ENCODE measurements around the gene NBPF9. TPM values are rescaled to one million over a fixed set of nuclear protein-coding genes. Genes with fewer than 3 reads are reported as not detected.
"Not testable (repeated sequence)": the region's sequence is repeated elsewhere in the genome, so short reads cannot be mapped to it uniquely, and the experiment has no call there.

NBPF9 gene
- total and polyA plus RNA-seq, 2 experiments from 2014 or later: 12.0 to 13.6 TPM

DNA sequence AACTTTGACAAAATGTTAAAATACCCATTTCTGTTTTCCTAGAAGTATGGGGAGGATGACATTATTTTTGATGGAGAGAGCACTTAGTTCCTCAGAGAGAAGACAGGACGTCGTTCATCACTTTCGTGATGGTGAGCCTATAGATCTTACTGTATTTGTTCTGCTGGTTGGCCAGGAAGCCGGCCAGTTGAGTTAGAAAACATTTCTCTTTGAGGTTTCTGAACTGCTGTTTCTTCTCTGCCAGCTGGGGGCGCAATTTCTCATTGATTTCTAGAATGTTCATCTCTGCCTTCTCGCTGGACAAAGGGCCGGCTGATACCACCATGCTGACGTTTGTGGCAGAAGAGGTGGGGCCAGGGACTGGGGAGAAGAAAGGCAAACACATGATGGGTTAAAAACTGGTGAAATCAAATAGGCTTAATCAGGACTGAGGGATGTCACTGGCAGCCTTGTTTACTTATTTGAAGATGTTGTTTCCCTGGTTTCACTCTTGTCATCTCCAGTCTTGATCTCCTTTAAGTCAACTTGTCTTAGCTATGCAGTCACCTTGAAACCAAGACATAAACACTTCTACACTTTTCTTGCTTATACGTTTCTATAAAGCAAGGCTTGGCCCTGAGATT lies 27.7 kb downstream of the NBPF9 start:
- H3K4me3 ChIP-seq; H3K9me3 ChIP-seq (ENCODE audit: low read depth); H3K27me3 ChIP-seq; DNase-seq (ENCODE audit: low read depth in 1 of 2, low spot score in 1 of 2); H3K36me3 ChIP-seq; H3K27ac ChIP-seq; H3K4me1 ChIP-seq (ENCODE audit: low read depth): not testable (repeated sequence)

DNA sequence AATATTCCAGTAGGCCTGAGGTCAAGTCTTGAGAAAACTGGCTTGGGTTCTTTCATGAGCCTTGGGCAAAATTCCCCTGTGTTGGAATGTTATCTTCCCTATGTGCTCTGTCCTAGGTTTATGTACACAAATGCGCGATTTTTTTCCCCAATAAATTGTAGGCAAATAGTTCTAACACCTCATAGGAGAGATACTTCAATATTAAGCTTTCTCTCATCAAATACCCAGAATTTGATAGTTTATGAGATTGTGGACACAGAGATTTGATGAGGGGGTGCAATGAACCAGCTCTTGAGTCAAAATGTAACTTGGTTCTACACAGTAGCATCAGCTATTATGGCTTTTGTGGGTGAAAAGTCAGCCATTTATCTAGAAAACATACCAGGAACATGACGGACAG lies 38.7 kb downstream of the NBPF9 start:
- DNase-seq (ENCODE audit: low read depth in 1 of 2, low spot score in 1 of 2): not testable (repeated sequence)

GRCh38 chr1:149043056-149043455 lies 60.3 kb downstream of the NBPF9 start:
- H3K9me3 ChIP-seq (ENCODE audit: low read depth); H3K4me1 ChIP-seq (ENCODE audit: low read depth); H3K4me3 ChIP-seq; H3K27me3 ChIP-seq; H3K27ac ChIP-seq; H3K36me3 ChIP-seq: not testable (repeated sequence)
- DNase-seq (ENCODE audit: low read depth in 1 of 2, low spot score in 1 of 2): peak in 1 of 2 donors; percentile 21

More for the DNA sequence above, 38.7 kb downstream of the NBPF9 start:
- not testable (repeated sequence) for H3K36me3 ChIP-seq; H3K4me3 ChIP-seq; H3K9me3 ChIP-seq (ENCODE audit: low read depth); H3K27me3 ChIP-seq; H3K27ac ChIP-seq; H3K4me1 ChIP-seq (ENCODE audit: low read depth)

DNA sequence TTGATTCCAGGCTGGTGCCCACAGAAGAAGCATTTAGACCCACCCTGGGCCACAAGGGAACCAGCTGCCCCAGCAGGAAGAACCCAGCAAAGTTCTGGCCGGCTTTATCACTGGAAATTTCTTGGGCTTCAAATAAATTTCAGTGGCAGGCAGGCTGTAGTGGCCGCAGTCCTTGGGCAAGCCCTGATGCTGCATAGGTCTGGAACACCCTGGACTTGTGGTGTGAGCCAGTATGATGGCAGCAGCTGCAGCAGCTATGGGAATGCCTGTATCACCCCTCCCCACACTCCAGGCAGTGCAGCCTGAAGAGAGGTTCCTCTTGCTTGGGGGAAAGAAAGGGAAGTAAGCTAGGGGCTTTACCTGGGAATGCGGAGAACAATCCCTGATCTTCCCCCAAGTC lies 69.4 kb downstream of the NBPF9 start:
- not testable (repeated sequence) for H3K4me3 ChIP-seq; H3K27ac ChIP-seq; H3K36me3 ChIP-seq; H3K9me3 ChIP-seq (ENCODE audit: low read depth); H3K27me3 ChIP-seq; H3K4me1 ChIP-seq (ENCODE audit: low read depth); DNase-seq (ENCODE audit: low read depth in 1 of 2, low spot score in 1 of 2)

GRCh38 chr1:149024327-149024726 lies 79.0 kb downstream of the NBPF9 start:
- not testable (repeated sequence) for H3K4me3 ChIP-seq; H3K9me3 ChIP-seq (ENCODE audit: low read depth); H3K4me1 ChIP-seq (ENCODE audit: low read depth); H3K27ac ChIP-seq; DNase-seq (ENCODE audit: low read depth in 1 of 2, low spot score in 1 of 2); H3K27me3 ChIP-seq; H3K36me3 ChIP-seq

GRCh38 chr1:149018577-149018976 lies 84.8 kb downstream of the NBPF9 start:
- not testable (repeated sequence) for H3K4me3 ChIP-seq; H3K27ac ChIP-seq; H3K36me3 ChIP-seq; H3K27me3 ChIP-seq; DNase-seq (ENCODE audit: low read depth in 1 of 2, low spot score in 1 of 2); H3K4me1 ChIP-seq (ENCODE audit: low read depth); H3K9me3 ChIP-seq (ENCODE audit: low read depth)

DNA sequence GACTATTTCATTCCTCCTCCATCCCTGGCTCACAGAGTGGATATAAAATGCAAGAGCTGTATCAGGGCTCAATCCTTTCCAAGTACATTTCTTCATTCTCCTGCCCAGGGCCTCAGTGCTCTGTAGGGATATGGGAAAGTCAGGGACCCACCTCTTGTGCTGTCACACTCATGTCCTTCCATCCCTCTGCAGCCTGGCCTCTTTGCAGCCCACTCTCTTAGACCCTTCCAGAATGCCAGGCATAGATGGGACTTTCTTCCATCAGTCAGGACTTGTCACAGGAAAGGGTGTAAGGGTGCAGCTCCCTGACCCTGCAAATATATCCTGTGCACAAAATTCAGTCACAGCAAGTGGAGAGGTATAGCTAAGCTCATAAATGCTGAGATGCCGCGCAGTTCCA lies 86.7 kb downstream of the NBPF9 start:
- not testable (repeated sequence) for DNase-seq (ENCODE audit: low read depth in 1 of 2, low spot score in 1 of 2); H3K9me3 ChIP-seq (ENCODE audit: low read depth); H3K27ac ChIP-seq; H3K4me3 ChIP-seq; H3K27me3 ChIP-seq; H3K36me3 ChIP-seq; H3K4me1 ChIP-seq (ENCODE audit: low read depth)

DNA sequence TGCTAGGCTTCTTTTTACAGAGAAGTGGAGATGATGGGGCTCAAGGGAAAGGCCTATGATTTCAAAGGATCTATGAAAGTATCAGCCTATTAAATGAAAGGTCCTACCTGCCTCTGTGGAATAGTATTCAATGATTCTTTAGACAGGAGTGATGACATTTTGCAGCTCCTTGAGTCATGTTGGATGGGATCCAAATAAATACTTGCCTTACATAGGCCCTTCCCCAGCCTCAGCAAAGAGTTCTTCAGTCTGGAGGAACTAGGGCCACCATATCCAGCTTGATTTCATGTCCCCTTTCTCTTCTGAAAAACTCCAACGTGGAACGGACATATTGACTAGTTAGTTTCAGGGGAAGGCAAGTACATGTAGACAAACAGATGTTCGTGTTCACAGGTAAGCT lies 87.8 kb downstream of the NBPF9 start:
- H3K27me3 ChIP-seq; H3K36me3 ChIP-seq; H3K4me1 ChIP-seq (ENCODE audit: low read depth); H3K27ac ChIP-seq; H3K9me3 ChIP-seq (ENCODE audit: low read depth); H3K4me3 ChIP-seq; DNase-seq (ENCODE audit: low read depth in 1 of 2, low spot score in 1 of 2): not testable (repeated sequence)

- not testable (repeated sequence) for H3K27ac ChIP-seq; H3K4me1 ChIP-seq (ENCODE audit: low read depth); H3K4me3 ChIP-seq; DNase-seq (ENCODE audit: low read depth in 1 of 2, low spot score in 1 of 2); H3K9me3 ChIP-seq (ENCODE audit: low read depth); H3K27me3 ChIP-seq; H3K36me3 ChIP-seq
Observed at GRCh38 chr1:149013513-149013912, 89.8 kb downstream of the NBPF9 start.

- DNase-seq (ENCODE audit: low read depth in 1 of 2, low spot score in 1 of 2); H3K27ac ChIP-seq; H3K27me3 ChIP-seq; H3K4me3 ChIP-seq; H3K4me1 ChIP-seq (ENCODE audit: low read depth); H3K9me3 ChIP-seq (ENCODE audit: low read depth); H3K36me3 ChIP-seq: not testable (repeated sequence)
Observed at GRCh38 chr1:149012599-149012998, 90.8 kb downstream of the NBPF9 start.

DNA sequence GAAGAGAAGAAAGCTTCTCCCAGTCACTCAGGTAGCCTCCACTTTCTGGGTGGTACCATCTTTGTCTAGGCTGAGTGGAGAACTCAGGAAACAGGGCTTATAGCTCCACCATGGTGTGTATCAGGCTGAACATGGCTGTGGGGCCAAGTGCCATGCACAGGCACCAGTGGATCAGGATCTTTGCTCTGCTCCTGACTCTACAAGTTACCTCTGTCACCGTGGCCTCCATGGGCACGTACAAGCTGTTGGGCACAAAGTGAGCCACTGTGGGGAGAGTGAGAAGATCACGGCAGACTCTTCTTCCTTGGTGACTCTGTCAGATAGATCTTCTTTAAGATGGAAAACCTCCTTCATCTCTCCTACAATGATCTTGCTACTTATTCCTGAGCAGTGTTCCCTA lies 93.6 kb downstream of the NBPF9 start:
- not testable (repeated sequence) for DNase-seq (ENCODE audit: low read depth in 1 of 2, low spot score in 1 of 2); H3K27ac ChIP-seq; H3K27me3 ChIP-seq; H3K9me3 ChIP-seq (ENCODE audit: low read depth); H3K4me1 ChIP-seq (ENCODE audit: low read depth); H3K36me3 ChIP-seq; H3K4me3 ChIP-seq

- H3K4me3 ChIP-seq; H3K27ac ChIP-seq; H3K4me1 ChIP-seq (ENCODE audit: low read depth); H3K36me3 ChIP-seq; DNase-seq (ENCODE audit: low read depth in 1 of 2, low spot score in 1 of 2); H3K9me3 ChIP-seq (ENCODE audit: low read depth); H3K27me3 ChIP-seq: not testable (repeated sequence)
Observed at GRCh38 chr1:149008769-149009168, 94.6 kb downstream of the NBPF9 start.

- H3K36me3 ChIP-seq; H3K9me3 ChIP-seq (ENCODE audit: low read depth); DNase-seq (ENCODE audit: low read depth in 1 of 2, low spot score in 1 of 2); H3K4me1 ChIP-seq (ENCODE audit: low read depth); H3K27ac ChIP-seq; H3K27me3 ChIP-seq; H3K4me3 ChIP-seq: not testable (repeated sequence)
Observed at GRCh38 chr1:149008326-149008725, 95.0 kb downstream of the NBPF9 start.

Data from cardiac muscle cell (in vitro differentiated cells and primary cell).